ENCODE results near the gene ZNF609.

Gene ZNF609

DNA sequence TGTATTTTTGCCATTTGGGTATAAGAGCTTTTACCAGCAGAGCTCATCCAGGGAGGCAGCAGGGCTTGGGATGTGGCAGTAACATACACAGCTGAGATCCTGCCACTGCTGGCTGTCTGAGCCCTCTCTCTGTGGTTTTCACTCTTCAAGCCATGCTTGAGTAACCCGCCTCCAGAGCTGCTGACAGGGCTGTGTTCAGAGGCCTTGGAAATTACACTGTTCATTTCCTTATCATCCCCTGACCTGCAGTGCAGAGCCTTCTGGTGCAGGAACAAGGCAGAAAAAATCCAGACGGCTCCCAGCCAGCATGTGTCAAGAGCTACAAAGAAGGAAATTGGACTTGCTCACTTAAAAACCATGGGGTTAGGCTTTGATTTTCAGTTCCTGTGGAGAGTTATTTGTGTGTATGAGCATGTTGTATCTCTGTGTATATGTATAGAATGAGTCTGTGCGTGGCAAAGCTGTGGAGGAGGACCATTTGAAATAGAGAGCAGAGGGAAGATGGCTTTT, 47.0 kb downstream of the ZNF609 start:
- DNase-seq, result peak; percentile 12 to 29

- DNase-seq, result no peak
These were observed 47.5 kb downstream of the ZNF609 start for GRCh38 chr15:64507845-64508244.

- DNase-seq, result no peak
These were observed 53.4 kb downstream of the ZNF609 start for GRCh38 chr15:64513823-64514222.

DNA sequence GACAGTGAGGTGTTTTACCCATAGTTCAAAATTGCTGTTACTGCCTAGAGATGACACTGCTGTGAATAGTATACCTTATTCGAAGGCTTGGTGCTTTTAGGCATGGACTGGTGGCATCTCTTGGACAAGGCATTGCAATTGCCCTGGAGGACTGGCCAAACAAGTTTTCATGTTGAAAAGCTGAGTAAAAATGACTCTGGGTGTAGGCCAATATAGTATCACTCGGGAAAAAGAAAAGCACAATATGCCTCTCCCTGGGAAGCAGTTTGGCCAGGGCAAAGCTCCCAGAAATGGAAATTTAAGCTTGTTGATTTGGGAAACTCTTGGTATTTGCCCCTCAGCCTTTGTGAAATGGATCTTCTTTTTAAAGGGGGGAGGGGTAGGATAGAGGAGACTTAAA, 54.8 kb downstream of the ZNF609 start:
- no peak for DNase-seq

DNA sequence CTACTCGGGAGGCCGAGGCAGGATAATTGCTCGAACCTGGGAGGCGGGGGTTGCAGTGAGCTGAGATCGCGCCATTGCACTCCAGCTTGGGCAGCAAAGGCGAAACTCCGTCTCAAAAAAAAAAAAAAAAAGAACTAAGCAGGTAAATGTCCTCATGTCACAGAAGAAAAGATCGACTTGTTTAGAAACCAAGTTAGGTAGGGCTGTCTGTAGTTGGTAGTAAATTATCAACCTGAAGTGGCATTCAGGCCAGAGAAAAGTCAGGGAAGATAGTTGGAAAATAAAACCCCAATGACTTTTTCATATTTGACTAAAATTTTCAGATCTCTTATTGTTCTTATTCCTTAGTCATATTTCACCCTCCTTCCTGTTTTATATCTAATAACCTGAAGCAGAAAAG, 55.4 kb downstream of the ZNF609 start:
- no peak for DNase-seq

- no peak for DNase-seq
These were observed 59.5 kb downstream of the ZNF609 start for GRCh38 chr15:64519897-64520296.

- no peak for DNase-seq
These were observed 60.8 kb downstream of the ZNF609 start for GRCh38 chr15:64521201-64521600.

DNA sequence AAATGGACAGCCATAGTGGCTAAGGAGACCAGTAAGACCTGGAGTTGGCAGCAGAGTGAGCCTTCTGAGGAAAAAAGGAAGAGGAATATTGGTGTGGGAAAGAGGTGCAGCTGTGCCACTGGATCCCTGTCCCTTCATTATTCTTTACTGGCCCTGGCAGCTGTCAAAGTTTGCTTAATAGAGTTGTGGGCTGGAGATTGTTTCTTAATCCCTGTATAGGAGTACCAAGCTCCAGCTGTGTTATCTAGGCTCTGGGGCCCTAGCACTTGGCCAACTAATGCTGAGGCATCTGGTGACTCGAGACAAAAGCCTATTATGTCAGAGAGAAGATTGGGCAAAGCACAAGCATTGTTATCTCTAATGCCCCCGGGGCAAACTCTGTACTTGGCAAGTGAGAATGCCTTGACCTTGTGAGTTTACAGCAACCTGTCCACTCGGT, 61.4 kb downstream of the ZNF609 start:
- no peak for DNase-seq

DNA sequence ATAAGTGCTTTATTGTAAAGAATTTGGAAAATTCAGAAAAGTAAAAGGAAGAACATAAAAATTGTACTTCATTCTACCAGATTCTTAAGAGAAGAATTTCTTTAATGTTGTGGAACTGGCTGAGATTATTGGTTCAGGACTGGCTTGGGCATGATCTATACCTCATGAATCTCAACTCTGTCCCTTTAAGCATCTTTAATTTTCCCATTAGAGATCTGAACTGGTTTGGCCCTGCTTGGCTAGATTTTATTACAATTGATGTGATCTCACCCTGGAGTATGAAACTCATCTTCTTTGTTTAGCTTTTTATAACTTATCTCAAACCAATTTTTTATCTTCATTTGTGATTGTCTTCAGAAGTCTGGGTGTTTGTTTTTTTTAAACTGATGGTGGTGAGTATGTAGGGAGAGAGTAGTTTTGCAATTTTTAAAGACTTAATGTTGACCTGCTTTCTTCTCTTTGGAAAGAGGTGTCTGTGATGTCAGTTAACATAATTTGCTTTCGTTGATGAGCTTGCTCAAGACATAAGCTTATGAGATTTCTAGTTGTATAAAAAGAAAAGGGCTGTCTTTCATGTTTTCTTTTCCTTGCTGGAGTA, 61.9 kb downstream of the ZNF609 start:
- no peak for DNase-seq

DNA sequence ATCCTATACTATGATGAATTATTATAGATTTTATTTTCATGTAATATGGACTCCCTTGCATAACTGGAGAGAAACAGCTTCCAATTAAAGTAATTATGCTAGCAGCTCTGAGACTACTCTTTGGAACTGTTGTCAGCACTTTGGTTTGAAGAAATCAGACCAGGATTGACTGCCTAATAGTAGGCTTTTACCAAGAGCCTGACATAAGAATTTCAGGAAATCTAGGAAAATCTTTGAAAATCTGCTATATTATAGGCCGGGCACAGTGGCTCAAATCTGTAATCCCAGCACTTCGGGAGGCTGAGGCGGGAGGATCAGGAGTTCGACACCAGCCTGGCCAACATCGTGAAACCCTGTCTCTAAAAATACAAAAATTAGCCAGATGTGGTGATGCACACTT, 62.9 kb downstream of the ZNF609 start:
- DNase-seq, result no peak

DNA sequence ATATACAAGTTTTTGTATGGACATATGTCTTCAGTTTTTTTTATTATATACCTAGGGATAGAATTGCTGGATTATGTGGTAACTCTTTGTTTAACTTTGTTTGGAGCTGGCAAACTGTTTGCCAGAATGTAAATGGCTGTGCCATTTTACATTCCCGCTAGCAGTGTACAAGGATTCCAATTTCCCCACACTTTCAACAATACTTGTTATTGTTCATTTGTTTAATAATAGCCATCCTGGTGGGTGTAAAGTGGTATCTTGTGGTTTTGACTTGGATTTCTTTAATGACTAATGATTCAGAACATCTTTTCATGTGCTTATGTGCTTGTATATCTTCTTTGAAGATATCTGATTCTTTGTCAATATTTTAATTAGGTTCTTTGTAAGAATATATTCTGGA, 64.4 kb downstream of the ZNF609 start:
- DNase-seq, result no peak

DNA sequence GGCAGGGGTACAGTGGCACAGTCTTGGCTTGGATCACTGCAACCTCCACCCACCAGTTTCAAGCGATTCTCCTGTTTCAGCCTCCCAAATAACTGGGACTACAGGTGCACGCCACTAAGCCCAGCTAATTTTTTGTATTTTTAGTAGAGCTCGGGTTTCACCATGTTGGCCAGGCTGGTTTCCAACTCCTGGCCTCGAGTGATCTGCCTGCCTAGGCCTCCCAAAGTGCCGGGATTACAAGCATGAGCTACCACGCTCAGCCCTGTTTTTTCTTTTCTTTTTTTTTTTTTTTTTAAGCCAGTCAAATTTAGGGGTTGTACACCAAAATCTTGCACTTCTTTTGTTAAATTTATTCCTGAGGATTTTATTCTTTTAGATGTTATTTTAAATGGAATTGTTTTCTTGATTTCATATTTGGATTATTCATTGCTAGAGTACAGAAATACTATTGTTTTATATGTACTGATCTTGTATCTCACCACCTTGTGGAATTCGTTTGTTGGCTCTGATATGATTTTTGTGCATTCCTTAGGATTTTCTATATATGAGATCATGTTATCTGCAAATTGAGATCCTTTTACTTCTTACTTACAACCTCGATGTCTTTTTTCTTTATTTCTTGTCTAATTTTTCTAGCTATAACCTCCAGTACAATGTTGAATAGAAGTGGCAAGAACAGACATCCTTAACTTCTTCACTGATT, 65.6 kb downstream of the ZNF609 start:
- DNase-seq, result no peak

GRCh38 chr15:64527263-64527984, 67.0 kb downstream of the ZNF609 start:
- DNase-seq, result no peak

DNA sequence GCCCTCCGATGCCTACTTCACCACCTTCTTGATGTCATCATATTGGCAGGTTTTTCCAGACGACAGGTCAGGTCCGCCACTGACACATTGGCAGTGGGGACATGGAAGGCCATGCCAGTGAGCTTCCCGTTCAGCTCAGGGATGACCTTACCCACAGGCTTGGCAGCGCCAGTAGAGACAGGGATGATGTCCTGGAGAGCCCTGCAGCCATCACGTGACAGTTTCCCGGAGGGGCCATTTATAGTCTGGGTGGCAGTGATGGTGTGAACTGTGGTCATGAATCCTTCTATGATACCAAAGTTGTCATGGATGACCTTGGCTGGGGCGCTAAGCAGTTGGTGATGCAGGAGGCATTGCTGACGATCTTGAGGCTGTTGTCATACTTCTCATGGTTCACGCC, 68.5 kb downstream of the ZNF609 start:
- no peak for DNase-seq

GRCh38 chr15:64530472-64530871, 70.1 kb downstream of the ZNF609 start:
- no peak for DNase-seq

DNA sequence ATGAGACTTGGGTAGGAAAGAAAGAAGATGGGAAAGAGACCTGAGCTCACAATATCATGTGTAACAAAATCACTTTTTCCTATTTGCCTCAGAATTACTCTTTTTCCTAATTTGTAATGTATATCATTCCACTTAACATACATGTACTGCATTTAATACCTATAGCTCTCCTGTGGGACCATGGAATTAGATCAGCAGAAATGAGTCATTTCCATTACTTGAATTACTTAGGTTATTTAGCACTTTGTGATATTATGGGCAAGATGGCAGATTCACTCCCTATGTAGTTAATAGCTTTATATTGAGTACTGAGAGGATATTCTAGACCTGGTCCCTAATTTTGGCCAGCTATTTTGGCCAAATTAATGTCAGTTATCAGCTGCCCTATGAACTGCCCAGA, 70.5 kb downstream of the ZNF609 start:
- DNase-seq, result no peak

- DNase-seq, result no peak
These were observed 72.3 kb downstream of the ZNF609 start for GRCh38 chr15:64532521-64533315.

DNA sequence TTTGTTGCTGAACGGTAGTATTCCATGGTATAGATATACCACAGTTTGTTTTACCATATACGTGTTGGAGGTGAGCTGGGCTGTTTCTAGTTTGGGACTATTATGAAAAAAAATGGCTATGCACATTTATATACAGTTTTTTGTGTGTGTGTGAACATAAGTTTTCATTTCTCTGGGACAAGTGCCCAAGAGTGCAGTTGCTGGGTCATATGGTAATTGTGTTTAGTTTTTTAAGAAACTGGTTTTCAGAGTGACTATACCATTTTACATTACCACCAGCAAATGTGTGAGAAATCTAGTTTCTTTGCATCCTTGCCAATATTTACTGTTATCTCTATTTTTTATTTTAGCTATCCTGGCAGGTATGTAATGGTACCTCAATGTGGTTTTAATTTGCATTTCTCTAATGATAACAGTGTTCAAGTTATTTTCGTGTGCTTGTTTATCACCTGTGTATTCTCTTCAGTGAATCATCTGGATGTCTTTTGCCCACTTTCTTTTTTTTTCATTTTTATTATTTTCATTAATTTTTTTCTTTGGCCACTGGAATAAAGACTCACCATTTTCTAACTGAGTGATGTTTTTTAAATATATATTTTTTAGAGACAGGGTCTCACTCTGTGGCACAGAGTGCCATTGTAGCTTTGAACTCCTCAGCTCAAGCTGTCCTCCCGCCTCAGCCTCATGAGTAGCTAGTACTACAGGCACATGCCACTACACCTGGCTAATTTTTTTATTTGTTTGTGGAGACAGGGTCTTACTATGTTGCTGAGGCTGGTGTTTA, 75.3 kb downstream of the ZNF609 start:
- no peak for DNase-seq

GRCh38 chr15:64536244-64536836, 76.0 kb downstream of the ZNF609 start:
- no peak for DNase-seq

DNA sequence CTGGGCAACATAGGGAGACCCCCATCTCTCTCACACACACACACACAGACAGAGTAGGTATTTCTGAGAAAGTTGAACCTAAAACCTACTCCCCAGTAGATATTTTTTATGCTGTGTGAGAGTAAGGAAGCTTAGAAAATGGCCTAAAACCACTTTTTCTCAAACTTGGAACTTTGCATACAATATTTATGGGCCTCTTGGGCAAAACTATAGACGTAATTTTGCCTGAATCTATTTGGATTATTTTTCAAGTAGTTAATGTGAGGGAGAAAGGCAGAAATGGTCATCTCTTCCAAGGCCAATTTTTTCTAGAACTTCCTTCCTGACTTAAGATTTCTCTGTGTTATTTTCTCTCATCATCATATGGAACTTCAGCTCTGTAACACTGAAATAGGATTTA, 81.7 kb downstream of the ZNF609 start:
- no peak for DNase-seq

- no peak for DNase-seq
These were observed 84.1 kb downstream of the ZNF609 start for GRCh38 chr15:64544450-64544849.

DNA sequence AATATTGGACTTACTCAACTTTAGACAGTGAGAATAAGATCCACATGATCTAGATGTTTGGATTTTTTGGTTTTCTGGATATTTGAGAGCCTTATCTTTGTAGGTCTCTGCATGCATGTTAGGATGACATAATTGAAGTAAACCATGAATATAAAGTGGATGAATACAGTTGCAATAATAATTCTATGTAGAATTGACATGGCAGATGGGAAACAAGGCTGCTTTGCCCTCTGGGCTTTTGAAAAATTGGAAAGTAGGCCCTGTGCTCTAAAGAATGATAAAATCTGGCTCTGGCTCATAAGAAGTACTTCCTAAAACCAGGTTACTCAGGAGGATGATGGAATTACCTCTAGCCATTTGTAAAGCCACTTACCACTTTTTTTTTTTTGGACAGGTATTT, 86.9 kb downstream of the ZNF609 start:
- no peak for DNase-seq

All from NCI-H187 (cell line).